T follicular helper cell (primary cell): ENCODE data around the gene TMEM132C.

Experiments used
- DNase-seq: peaks from one replicate; pipeline ENCODE4 v3.0.0-alpha.2; 2020; ENCODE audit warnings: low read depth

Gene TMEM132C

GRCh38 chr12:128288896-128289295, 21.9 kb downstream of the TMEM132C start:
- no peak for DNase-seq

- DNase-seq, result no peak
These were observed 24.0 kb downstream of the TMEM132C start for GRCh38 chr12:128290938-128291337.

GRCh38 chr12:128298091-128298748, 31.2 kb downstream of the TMEM132C start:
- DNase-seq, result no peak

GRCh38 chr12:128305336-128305892, 38.4 kb downstream of the TMEM132C start:
- DNase-seq, result no peak

- no peak for DNase-seq
These were observed 40.8 kb downstream of the TMEM132C start for GRCh38 chr12:128307791-128308190.

- no peak for DNase-seq
These were observed 45.7 kb downstream of the TMEM132C start for GRCh38 chr12:128312661-128313060.

- no peak for DNase-seq
These were observed 47.0 kb downstream of the TMEM132C start for GRCh38 chr12:128313931-128314330.

- no peak for DNase-seq
These were observed 47.6 kb downstream of the TMEM132C start for GRCh38 chr12:128314611-128315010.

GRCh38 chr12:128316078-128316477, 49.1 kb downstream of the TMEM132C start:
- no peak for DNase-seq

GRCh38 chr12:128316973-128317526, 50.1 kb downstream of the TMEM132C start:
- DNase-seq, result no peak

GRCh38 chr12:128318341-128318740, 51.4 kb downstream of the TMEM132C start:
- no peak for DNase-seq

- no peak for DNase-seq
These were observed 52.0 kb downstream of the TMEM132C start for GRCh38 chr12:128318946-128319345.

GRCh38 chr12:128322341-128322740, 55.4 kb downstream of the TMEM132C start:
- DNase-seq, result no peak

GRCh38 chr12:128323145-128323920, 56.4 kb downstream of the TMEM132C start:
- no peak for DNase-seq

GRCh38 chr12:128325646-128326045, 58.7 kb downstream of the TMEM132C start:
- no peak for DNase-seq

GRCh38 chr12:128326406-128326805, 59.4 kb downstream of the TMEM132C start:
- no peak for DNase-seq

GRCh38 chr12:128328961-128329360, 62.0 kb downstream of the TMEM132C start:
- no peak for DNase-seq

- DNase-seq, result no peak
These were observed 69.5 kb downstream of the TMEM132C start for GRCh38 chr12:128336204-128337070.

GRCh38 chr12:128337071-128337345, 70.0 kb downstream of the TMEM132C start:
- DNase-seq, result no peak

GRCh38 chr12:128337431-128338170, 70.6 kb downstream of the TMEM132C start:
- no peak for DNase-seq

- DNase-seq, result no peak
These were observed 71.6 kb downstream of the TMEM132C start for GRCh38 chr12:128338386-128339125.
